Fibroblast of the aortic adventitia (primary cell): Measurements from ENCODE around the gene KCNMB4. TPM values are rescaled to one million over a fixed set of nuclear protein-coding genes. Genes with fewer than 3 reads are reported as not detected.

Experiments used
- DNase-seq: peaks from one replicate; pipeline ENCODE4 v3.0.0-alpha.2; 2010; ENCODE audit warnings: low read depth
- H3K4me3 ChIP-seq: 2 replicates; pipeline ENCODE4 v1.5.1; 2011; ENCODE audit warnings: low read depth, mild to moderate bottlenecking, control low read depth, low read length, moderate library complexity
- total RNA-seq: library from RNA; depleted of rRNA; stranded (reverse); fragments of >200 nt; gene quantifications from 2 replicates; pipeline ENCODE4 v1.2.3, GENCODE V29; 2012; ENCODE audit warnings: low replicate concordance
- TF ChIP-seq, protein P1 (sequence below): IDR thresholded peaks from 2 replicates; pipeline ENCODE4 v1.5.1; 2011; ENCODE audit warnings: mild to moderate bottlenecking, low read length, control low read depth, inconsistent platforms; ENCODE audit not compliant: insufficient read depth

Gene KCNMB4, protein sequence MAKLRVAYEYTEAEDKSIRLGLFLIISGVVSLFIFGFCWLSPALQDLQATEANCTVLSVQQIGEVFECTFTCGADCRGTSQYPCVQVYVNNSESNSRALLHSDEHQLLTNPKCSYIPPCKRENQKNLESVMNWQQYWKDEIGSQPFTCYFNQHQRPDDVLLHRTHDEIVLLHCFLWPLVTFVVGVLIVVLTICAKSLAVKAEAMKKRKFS
- total RNA-seq: 2.0 TPM in 2 replicates

DNA sequence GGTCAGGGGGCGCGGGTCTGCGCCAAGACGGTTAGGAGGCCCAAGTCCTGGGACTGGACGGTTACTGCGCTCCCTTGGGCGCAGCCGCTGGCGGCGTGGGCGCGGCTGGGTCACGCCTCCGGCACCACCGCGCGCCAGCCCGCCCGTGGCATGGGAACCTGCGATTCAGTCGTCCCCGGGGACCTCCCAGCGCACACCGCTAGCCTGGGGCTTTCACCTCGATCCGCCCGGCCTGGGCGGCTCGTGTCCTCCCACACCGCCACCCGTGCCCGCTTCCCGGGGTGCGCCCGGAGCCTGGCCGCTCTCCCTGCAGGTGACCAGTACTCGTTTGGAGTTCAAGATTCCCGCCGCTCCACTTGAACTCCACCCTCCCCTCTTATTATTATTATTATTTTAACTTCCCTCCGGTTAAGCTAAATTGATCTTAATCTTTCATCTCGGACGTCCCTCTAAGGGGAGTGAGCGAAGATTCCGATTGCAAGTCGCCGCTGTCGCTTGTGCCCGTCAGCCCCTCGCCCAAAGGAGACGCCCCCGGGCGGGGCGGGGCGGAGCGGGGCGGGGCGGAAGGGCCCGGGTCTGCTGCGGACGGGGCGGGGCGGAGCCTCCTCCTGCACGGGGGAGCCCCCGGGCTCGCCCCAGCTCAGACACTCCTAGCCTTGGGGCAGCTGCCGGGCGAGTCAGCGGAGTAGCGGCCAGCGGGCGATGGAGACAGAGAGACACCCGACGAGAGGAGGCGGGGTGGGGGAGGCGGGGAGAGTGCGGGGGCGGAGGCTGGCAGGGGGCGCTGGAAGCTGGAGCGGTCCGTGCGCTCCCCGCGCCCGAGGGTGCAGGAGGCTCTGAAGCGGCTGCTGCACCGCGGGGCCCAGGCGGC, at the start of gene KCNMB4:
Gene KCNMB4 (plus strand): TSS at position 643 of the 871 bp plus-strand sequence. CDS start 445 bp downstream, outside the sequence.
- TF ChIP-seq, protein P1, sequence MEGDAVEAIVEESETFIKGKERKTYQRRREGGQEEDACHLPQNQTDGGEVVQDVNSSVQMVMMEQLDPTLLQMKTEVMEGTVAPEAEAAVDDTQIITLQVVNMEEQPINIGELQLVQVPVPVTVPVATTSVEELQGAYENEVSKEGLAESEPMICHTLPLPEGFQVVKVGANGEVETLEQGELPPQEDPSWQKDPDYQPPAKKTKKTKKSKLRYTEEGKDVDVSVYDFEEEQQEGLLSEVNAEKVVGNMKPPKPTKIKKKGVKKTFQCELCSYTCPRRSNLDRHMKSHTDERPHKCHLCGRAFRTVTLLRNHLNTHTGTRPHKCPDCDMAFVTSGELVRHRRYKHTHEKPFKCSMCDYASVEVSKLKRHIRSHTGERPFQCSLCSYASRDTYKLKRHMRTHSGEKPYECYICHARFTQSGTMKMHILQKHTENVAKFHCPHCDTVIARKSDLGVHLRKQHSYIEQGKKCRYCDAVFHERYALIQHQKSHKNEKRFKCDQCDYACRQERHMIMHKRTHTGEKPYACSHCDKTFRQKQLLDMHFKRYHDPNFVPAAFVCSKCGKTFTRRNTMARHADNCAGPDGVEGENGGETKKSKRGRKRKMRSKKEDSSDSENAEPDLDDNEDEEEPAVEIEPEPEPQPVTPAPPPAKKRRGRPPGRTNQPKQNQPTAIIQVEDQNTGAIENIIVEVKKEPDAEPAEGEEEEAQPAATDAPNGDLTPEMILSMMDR: no peak
- DNase-seq: peak; percentile 9
- peak within 1 kb of the TSS; percentile 67 for H3K4me3 ChIP-seq

DNA sequence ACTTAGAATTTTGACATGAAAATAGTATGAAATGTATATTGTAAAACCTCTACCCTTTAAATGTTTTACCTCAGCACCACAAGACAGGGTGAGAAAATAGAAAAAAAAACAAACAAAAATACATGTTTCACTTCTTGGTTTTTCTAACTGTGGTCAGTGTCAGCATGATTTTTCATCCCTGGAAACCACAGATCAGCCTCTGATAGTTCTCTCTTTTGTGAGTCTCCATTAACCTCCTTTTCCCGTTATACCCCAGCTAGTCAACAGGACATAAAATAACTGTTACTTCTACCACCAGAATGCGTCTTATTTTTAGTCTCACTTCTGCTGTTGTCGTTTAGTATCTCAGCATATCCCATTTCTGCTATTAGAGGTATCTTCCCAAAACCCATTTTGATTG, 48.3 kb upstream of the KCNMB4 start:
- TF ChIP-seq, protein P1: no peak
- no peak overlapping the region for H3K4me3 ChIP-seq
- no peak for DNase-seq

DNA sequence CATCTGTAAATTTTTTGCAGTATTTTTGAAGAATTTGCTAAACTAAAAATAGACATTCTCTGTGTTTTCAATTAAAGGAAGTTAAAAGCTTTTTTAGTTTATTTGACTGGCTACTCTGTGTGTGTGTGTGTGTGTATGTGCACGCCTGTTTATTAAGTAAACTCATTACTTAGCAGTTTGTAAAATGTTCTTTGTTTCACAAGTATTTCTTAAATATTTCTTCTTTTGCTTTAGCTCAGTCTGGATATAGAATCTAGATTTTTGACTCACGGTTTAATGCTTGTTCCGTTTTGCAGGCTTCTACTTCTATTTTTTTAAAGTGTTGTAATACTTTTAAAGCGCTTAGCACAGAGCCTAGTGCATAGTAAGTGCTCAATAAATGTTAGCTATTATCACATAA, 46.5 kb upstream of the KCNMB4 start:
- DNase-seq: no peak
- no peak overlapping the region for H3K4me3 ChIP-seq
- TF ChIP-seq, protein P1: no peak

DNA sequence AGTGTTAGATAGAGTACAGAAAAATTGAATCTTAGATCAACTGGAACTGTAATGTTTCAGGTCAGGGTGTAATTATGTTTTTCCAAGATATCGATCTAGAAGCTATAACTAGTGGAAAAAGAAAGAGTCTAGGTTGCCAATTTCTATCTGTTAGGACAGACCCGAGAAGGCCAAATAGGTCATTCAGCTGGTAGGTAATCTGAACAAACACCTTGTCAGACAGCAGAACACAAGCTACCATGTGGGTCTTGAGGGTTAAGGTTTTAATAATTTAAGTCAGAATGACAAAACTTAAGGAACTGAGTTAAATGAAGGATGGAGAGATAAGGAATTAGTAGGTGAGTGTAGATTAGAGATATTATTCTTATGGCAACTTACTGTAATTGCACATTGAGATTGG, 44.9 kb upstream of the KCNMB4 start:
- no peak for DNase-seq
- H3K4me3 ChIP-seq: no peak overlapping the region
- TF ChIP-seq, protein P1: no peak

DNA sequence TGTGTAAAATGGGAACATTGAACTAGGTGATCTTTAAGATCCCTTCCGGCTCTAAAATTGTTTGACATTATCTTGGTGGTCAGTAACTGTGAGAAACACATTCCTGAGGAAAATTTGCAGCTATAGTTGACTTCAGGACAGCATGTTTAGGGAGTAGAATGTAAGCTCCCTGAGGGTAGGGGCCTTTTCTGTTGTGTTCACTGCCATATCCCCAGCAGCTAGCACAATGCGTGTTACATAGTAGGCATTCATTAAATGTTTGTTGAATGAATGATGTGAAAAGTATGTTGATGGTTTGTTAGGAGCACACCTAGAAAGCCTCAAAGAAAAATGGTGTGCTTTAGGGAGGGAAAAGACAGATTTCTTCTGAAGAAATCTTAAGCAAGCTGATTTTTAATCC, 38.5 kb upstream of the KCNMB4 start:
- TF ChIP-seq, protein P1: no peak
- no peak for DNase-seq
- no peak overlapping the region for H3K4me3 ChIP-seq

DNA sequence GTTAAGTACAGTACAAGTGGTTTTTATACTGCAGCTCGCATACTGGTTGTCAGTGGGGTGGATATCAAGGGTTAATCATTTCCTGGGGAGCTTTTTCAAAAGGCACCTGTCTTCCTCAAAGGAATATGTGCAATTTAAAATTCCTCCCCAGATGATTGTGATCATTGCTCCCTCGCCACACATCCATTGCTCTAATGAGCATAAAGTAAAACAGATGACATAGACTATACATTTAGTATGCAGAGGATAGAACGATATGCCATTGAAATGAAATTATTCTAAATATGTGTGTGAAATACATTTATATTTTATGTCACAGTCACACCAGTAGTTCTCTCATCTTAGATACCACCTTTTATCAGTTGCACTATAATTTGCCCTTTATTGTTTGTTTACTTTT, 36.4 kb upstream of the KCNMB4 start:
- TF ChIP-seq, protein P1: no peak
- DNase-seq: no peak
- H3K4me3 ChIP-seq: no peak overlapping the region
